HG03575 (cell line): Measurements from ENCODE around the gene AKR1B15.
"Not testable (repeated sequence)": the region's sequence is repeated elsewhere in the genome, so short reads cannot be mapped to it uniquely, and the experiment has no call there.

Experiments used
- ATAC-seq: cut with Tn5 transposase; IDR thresholded peaks from one replicate; pipeline ENCODE4 v1.9.1; 2021; ENCODE audit not compliant: unreplicated experiment, insufficient number of reproducible peaks, low FRiP score; ENCODE audit errors: extremely low read depth

The AKR1B15 gene

GRCh38 chr7:134530460-134530859 is 18.4 kb upstream of the AKR1B15 start:
- no peak for ATAC-seq

GRCh38 chr7:134532180-134532953 is 16.5 kb upstream of the AKR1B15 start:
- no peak for ATAC-seq

- ATAC-seq = no peak
Observed at GRCh38 chr7:134532954-134533218, 16.0 kb upstream of the AKR1B15 start.

- ATAC-seq = no peak
Observed at GRCh38 chr7:134533288-134533771, 15.6 kb upstream of the AKR1B15 start.

- no peak for ATAC-seq
Observed at GRCh38 chr7:134534633-134535032, 14.3 kb upstream of the AKR1B15 start.

GRCh38 chr7:134535272-134535918 is 13.5 kb upstream of the AKR1B15 start:
- no peak for ATAC-seq

GRCh38 chr7:134535919-134536299 is 13.0 kb upstream of the AKR1B15 start:
- ATAC-seq = no peak

GRCh38 chr7:134536558-134536957 is 12.4 kb upstream of the AKR1B15 start:
- not testable (repeated sequence) for ATAC-seq

GRCh38 chr7:134537273-134537781 is 11.6 kb upstream of the AKR1B15 start:
- ATAC-seq = not testable (repeated sequence)

GRCh38 chr7:134539380-134540004 is 9.4 kb upstream of the AKR1B15 start:
- ATAC-seq = no peak

- not testable (repeated sequence) for ATAC-seq
Observed at GRCh38 chr7:134541501-134542194, 7.3 kb upstream of the AKR1B15 start.

GRCh38 chr7:134542195-134542771 is 6.6 kb upstream of the AKR1B15 start:
- no peak for ATAC-seq

- no peak for ATAC-seq
Observed at GRCh38 chr7:134545380-134545779, 3.5 kb upstream of the AKR1B15 start.

- no peak for ATAC-seq
Observed at GRCh38 chr7:134545918-134546317, 3.0 kb upstream of the AKR1B15 start.

- ATAC-seq = no peak
Observed at GRCh38 chr7:134546955-134547354, 2.0 kb upstream of the AKR1B15 start.

GRCh38 chr7:134547397-134548054 is 1.4 kb upstream of the AKR1B15 start:
- ATAC-seq = no peak

GRCh38 chr7:134549366-134549765 is 456 bp downstream of the AKR1B15 start:
- no peak for ATAC-seq

GRCh38 chr7:134552105-134552504 is 3.2 kb downstream of the AKR1B15 start:
- no peak for ATAC-seq

- no peak for ATAC-seq
Observed at GRCh38 chr7:134553976-134554375, 5.1 kb downstream of the AKR1B15 start.
